HEK293 (cell line): ENCODE measurements around the gene KMT2D.

Experiments
- ATF2 ChIP-seq: fragments of 450-650 bp; formaldehyde crosslinking; IDR thresholded peaks from 2 replicates; pipeline ENCODE4 v1.5.1; 2016; ENCODE audit warnings: missing biosample characterization, missing genetic modification characterization, low read depth
- CTCF ChIP-seq: fragments of 450-650 bp; formaldehyde crosslinking; IDR thresholded peaks from 2 replicates; pipeline ENCODE4 v1.5.1; 2016; ENCODE audit warnings: missing biosample characterization, missing genetic modification characterization
- SCRT2 ChIP-seq: fragments of 450-650 bp; formaldehyde crosslinking; IDR thresholded peaks from 2 replicates; pipeline ENCODE4 v1.5.1; 2016; ENCODE audit warnings: missing biosample characterization, missing genetic modification characterization
- TCF7L2 ChIP-seq: IDR thresholded peaks from 2 replicates; pipeline ENCODE4 v1.6.1; 2011; ENCODE audit warnings: low read depth, mild to moderate bottlenecking, inconsistent platforms, low read length, moderate library complexity, borderline replicate concordance
- YY1 ChIP-seq: fragments of 450-650 bp; formaldehyde crosslinking; IDR thresholded peaks from 2 replicates; pipeline ENCODE4 v1.5.1; 2018; ENCODE audit warnings: missing biosample characterization, missing genetic modification characterization
- ZBTB11 ChIP-seq: fragments of 450-650 bp; formaldehyde crosslinking; conservative IDR thresholded peaks from 2 replicates; pipeline ENCODE4 v1.5.1; 2016; ENCODE audit warnings: low read depth, missing biosample characterization, missing genetic modification characterization
- ZBTB48 ChIP-seq: fragments of 450-650 bp; formaldehyde crosslinking; IDR thresholded peaks from 2 replicates; pipeline ENCODE4 v1.5.1; 2016; ENCODE audit warnings: missing biosample characterization, missing genetic modification characterization
- ZNF114 ChIP-seq: fragments of 450-650 bp; formaldehyde crosslinking; IDR thresholded peaks from 2 replicates; pipeline ENCODE4 v1.5.0; 2017; ENCODE audit warnings: missing biosample characterization, missing genetic modification characterization
- ZNF292 ChIP-seq: fragments of 450-650 bp; formaldehyde crosslinking; IDR thresholded peaks from 2 replicates; pipeline ENCODE4 v1.5.1; 2016; ENCODE audit warnings: low read depth, missing biosample characterization, missing genetic modification characterization, borderline replicate concordance
- ZNF768 ChIP-seq: fragments of 450-650 bp; formaldehyde crosslinking; IDR thresholded peaks from 2 replicates; pipeline ENCODE4 v1.5.1; 2018; ENCODE audit warnings: missing biosample characterization, mild to moderate bottlenecking, missing genetic modification characterization
- TF ChIP-seq, protein P1 (sequence below): IDR thresholded peaks from 2 replicates; pipeline ENCODE4 v1.6.1; 2011; ENCODE audit warnings: mild to moderate bottlenecking, low read depth, low read length, borderline replicate concordance
- TF ChIP-seq, protein P2 (sequence below): fragments of 450-650 bp; formaldehyde crosslinking; IDR thresholded peaks from 2 replicates; pipeline ENCODE4 v1.5.1; 2016; ENCODE audit warnings: missing biosample characterization, missing genetic modification characterization

DNA sequence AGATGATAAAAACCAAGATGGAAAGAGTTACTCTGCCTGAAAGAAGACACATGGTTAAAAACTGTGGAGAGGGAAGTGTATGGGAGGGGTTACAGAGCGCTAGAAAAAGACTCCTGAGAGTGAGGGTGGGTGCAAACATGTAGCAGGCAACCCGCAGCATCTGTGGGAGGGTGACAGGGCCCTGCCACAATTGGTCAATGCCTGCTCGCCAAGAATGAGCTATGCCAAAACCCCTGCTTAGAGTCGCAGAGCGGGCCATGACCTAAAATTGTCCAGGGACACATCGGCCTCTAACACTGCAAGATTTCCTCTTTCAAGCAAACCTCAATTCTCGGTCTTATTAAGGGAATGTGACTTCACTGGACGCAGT, 42.7 kb downstream of the KMT2D start:
- TF ChIP-seq CTCF (tag by site-specific recombination) (no peak), ZBTB48 (tag by site-specific recombination) (no peak), ZNF768 (no peak), ZNF114 (tag by site-specific recombination) (no peak), SCRT2 (tag by site-specific recombination) (no peak), ZBTB11 (tag by site-specific recombination) (no peak), TCF7L2 (no peak), ATF2 (tag by site-specific recombination) (no peak), YY1 (no peak), ZNF292 (tag by site-specific recombination) (no peak)
- TF ChIP-seq, protein P1, sequence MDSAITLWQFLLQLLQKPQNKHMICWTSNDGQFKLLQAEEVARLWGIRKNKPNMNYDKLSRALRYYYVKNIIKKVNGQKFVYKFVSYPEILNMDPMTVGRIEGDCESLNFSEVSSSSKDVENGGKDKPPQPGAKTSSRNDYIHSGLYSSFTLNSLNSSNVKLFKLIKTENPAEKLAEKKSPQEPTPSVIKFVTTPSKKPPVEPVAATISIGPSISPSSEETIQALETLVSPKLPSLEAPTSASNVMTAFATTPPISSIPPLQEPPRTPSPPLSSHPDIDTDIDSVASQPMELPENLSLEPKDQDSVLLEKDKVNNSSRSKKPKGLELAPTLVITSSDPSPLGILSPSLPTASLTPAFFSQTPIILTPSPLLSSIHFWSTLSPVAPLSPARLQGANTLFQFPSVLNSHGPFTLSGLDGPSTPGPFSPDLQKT: no peak
- TF ChIP-seq, protein P2, sequence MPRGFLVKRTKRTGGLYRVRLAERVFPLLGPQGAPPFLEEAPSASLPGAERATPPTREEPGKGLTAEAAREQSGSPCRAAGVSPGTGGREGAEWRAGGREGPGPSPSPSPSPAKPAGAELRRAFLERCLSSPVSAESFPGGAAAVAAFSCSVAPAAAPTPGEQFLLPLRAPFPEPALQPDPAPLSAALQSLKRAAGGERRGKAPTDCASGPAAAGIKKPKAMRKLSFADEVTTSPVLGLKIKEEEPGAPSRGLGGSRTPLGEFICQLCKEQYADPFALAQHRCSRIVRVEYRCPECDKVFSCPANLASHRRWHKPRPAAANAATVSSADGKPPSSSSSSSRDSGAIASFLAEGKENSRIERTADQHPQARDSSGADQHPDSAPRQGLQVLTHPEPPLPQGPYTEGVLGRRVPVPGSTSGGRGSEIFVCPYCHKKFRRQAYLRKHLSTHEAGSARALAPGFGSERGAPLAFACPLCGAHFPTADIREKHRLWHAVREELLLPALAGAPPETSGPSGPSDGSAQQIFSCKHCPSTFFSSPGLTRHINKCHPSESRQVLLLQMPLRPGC (tag by site-specific recombination): no peak
